Hepatocyte (in vitro differentiated cells): ENCODE measurements around the gene NEDD1. TPM values are rescaled to one million over a fixed set of nuclear protein-coding genes. Genes with fewer than 3 reads are reported as not detected.

Experiments used
- DNase-seq: peaks from one replicate; pipeline ENCODE4 v3.0.0-alpha.2; 2016; ENCODE audit warnings: low spot score
- H2AFZ ChIP-seq: fragments of 200-600 bp; sonication (generic); 2 replicates; pipeline ENCODE4 v1.6.0; 2016; ENCODE audit warnings: antibody characterized with exemption, mild to moderate bottlenecking
- H3K27ac ChIP-seq: fragments of 200-600 bp; sonication (generic); 2 replicates; pipeline ENCODE4 v1.5.1; 2016; ENCODE audit warnings: mild to moderate bottlenecking
- H3K27me3 ChIP-seq: fragments of 200-600 bp; sonication (generic); 2 replicates; pipeline ENCODE4 v1.6.1; 2016
- H3K36me3 ChIP-seq: fragments of 200-600 bp; sonication (generic); replicated peaks from 2 replicates; pipeline ENCODE4 v1.5.1; 2016; ENCODE audit warnings: low read depth; ENCODE audit not compliant: insufficient read depth
- H3K4me1 ChIP-seq: fragments of 200-600 bp; sonication (generic); 2 replicates; pipeline ENCODE4 v1.5.1; 2016; ENCODE audit warnings: mild to moderate bottlenecking, moderate library complexity; ENCODE audit not compliant: insufficient read depth
- H3K4me2 ChIP-seq: fragments of 200-600 bp; sonication (generic); 2 replicates; pipeline ENCODE4 v1.6.0; 2016
- H3K4me3 ChIP-seq: fragments of 200-600 bp; sonication (generic); 2 replicates; pipeline ENCODE4 v1.5.1; 2016; ENCODE audit warnings: mild to moderate bottlenecking
- H3K79me2 ChIP-seq: fragments of 200-600 bp; sonication (generic); 2 replicates; pipeline ENCODE4 v1.6.0; 2017; ENCODE audit warnings: mild to moderate bottlenecking
- H3K9me2 ChIP-seq: fragments of 200-600 bp; sonication (generic); replicated peaks from 2 replicates; pipeline ENCODE4 v1.6.0; 2017; ENCODE audit warnings: mild to moderate bottlenecking; ENCODE audit not compliant: insufficient read depth
- H3K9me3 ChIP-seq: fragments of 200-600 bp; sonication (generic); 2 replicates; pipeline ENCODE4 v1.5.1; 2016; ENCODE audit warnings: low read depth, mild to moderate bottlenecking
- H4K20me1 ChIP-seq: fragments of 200-600 bp; sonication (generic); 2 replicates; pipeline ENCODE4 v1.6.0; 2016; ENCODE audit warnings: mild to moderate bottlenecking; ENCODE audit not compliant: insufficient read depth, poor library complexity, severe bottlenecking
- EZH2 ChIP-seq: fragments of 200-600 bp; sonication (generic); IDR thresholded peaks from 2 replicates; pipeline ENCODE4 v1.6.1; 2016; ENCODE audit warnings: antibody characterized with exemption, mild to moderate bottlenecking, borderline replicate concordance
- EZH2phosphoT487 ChIP-seq: fragments of 200-600 bp; sonication (generic); IDR thresholded peaks from one replicate; pipeline ENCODE4 v1.6.1; 2018; ENCODE audit warnings: antibody characterized with exemption, mild to moderate bottlenecking, low read depth, moderate library complexity; ENCODE audit not compliant: unreplicated experiment, severe bottlenecking
- whole genome bisulfite sequencing: methylation state at CpG from one replicate; pipeline ENCODE4 v1.1.6; 2016; ENCODE audit warnings: low lambda C conversion rate; ENCODE audit errors: missing lambda C conversion rate; 5-methylcytosine and 5-hydroxymethylcytosine counted together
- polyA plus RNA-seq: library from polyadenylated mRNA; unstranded; fragments of >200 nt; fragmentation: Nextera tagmentation; extraction: Ambion mirVana; gene quantifications from 2 replicates; pipeline ENCODE4 v1.2.1, GENCODE V29; 2016
- total RNA-seq: library from RNA; depleted of rRNA; stranded (reverse); fragments of >200 nt; gene quantifications from 2 replicates; pipeline ENCODE4 v1.2.3, GENCODE V29; 2014
- TF ChIP-seq, protein P1 (sequence below): fragments of 200-600 bp; sonication (generic); IDR thresholded peaks from 2 replicates; pipeline ENCODE4 v1.5.1; 2016; ENCODE audit warnings: antibody characterized with exemption, mild to moderate bottlenecking; ENCODE audit not compliant: poor library complexity

Gene NEDD1
- total and polyA plus RNA-seq, 2 experiments from 2014 or later: 17.6 to 34.7 TPM

DNA sequence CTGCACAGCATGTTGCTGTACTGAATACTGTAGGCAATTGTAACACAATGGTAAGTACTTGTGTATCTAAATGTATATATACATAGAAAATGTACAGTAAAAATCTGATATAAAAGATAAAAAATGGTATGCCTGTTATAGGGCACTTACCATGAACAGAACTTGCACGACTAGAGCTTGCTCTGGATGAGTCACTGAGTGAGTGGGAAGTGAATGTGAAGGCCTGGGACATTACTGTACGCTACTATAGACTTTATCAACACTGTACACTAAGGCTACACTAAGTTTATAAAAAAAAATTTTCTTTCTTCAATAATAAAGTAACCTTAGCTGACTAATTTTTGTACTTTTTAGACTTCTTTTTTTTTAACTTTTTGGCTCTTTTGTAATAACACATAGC, 24.2 kb upstream of the NEDD1 start:
- no peak overlapping the region for H3K27ac ChIP-seq
- no peaks in the 10 kb centered on the region for H3K79me2 ChIP-seq
- no peak for TF ChIP-seq EZH2phosphoT487
- TF ChIP-seq EZH2: no peak
- TF ChIP-seq, protein P1, sequence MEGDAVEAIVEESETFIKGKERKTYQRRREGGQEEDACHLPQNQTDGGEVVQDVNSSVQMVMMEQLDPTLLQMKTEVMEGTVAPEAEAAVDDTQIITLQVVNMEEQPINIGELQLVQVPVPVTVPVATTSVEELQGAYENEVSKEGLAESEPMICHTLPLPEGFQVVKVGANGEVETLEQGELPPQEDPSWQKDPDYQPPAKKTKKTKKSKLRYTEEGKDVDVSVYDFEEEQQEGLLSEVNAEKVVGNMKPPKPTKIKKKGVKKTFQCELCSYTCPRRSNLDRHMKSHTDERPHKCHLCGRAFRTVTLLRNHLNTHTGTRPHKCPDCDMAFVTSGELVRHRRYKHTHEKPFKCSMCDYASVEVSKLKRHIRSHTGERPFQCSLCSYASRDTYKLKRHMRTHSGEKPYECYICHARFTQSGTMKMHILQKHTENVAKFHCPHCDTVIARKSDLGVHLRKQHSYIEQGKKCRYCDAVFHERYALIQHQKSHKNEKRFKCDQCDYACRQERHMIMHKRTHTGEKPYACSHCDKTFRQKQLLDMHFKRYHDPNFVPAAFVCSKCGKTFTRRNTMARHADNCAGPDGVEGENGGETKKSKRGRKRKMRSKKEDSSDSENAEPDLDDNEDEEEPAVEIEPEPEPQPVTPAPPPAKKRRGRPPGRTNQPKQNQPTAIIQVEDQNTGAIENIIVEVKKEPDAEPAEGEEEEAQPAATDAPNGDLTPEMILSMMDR: no peak
- no peaks in the 10 kb centered on the region for H3K36me3 ChIP-seq
- no peaks in the 10 kb centered on the region for H4K20me1 ChIP-seq
- no peaks in the 10 kb centered on the region for H3K9me2 ChIP-seq
- H3K4me2 ChIP-seq: no peak overlapping the region
- H3K9me3 ChIP-seq: no peaks in the 10 kb centered on the region
- 79% methylated on average over 2 of the region's 2 CpGs for WGBS
- no peak for DNase-seq
- H3K4me1 ChIP-seq: peaks cover 10% of the 10 kb centered on the region
- H2AFZ ChIP-seq: no peak overlapping the region
- no peak overlapping the region for H3K4me3 ChIP-seq
- no peaks in the 10 kb centered on the region for H3K27me3 ChIP-seq

DNA sequence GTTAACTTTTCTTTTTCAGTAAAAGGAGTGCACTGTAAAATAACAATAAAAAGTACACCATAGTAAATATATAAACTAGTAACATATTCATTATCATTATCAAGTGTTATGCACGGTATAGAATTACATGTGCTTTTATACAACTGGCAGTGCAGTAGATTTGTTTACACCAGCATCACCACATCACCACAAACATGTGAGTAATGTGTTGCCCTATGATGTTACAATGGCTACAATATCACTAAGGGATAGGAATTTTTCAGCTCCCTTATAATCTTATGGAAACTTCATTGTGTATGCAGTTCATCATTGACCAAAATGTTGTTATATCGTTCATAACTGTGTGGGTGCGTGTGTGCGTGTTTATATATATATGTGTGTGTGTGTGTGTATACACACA, 23.5 kb upstream of the NEDD1 start:
- Histone ChIP-seq H3K4me2 (no peak overlapping the region), H4K20me1 (no peaks in the 10 kb centered on the region), H3K27me3 (no peaks in the 10 kb centered on the region), H3K4me3 (no peak overlapping the region), H3K9me2 (no peaks in the 10 kb centered on the region), H2AFZ (no peak overlapping the region), H3K27ac (no peak overlapping the region), H3K4me1 (peaks cover 10% of the 10 kb centered on the region), H3K36me3 (no peaks in the 10 kb centered on the region), H3K9me3 (no peaks in the 10 kb centered on the region), H3K79me2 (no peaks in the 10 kb centered on the region)
- TF ChIP-seq, protein P1: no peak
- WGBS: 95% methylated on average over 4 of the region's 4 CpGs
- no peak for DNase-seq

DNA sequence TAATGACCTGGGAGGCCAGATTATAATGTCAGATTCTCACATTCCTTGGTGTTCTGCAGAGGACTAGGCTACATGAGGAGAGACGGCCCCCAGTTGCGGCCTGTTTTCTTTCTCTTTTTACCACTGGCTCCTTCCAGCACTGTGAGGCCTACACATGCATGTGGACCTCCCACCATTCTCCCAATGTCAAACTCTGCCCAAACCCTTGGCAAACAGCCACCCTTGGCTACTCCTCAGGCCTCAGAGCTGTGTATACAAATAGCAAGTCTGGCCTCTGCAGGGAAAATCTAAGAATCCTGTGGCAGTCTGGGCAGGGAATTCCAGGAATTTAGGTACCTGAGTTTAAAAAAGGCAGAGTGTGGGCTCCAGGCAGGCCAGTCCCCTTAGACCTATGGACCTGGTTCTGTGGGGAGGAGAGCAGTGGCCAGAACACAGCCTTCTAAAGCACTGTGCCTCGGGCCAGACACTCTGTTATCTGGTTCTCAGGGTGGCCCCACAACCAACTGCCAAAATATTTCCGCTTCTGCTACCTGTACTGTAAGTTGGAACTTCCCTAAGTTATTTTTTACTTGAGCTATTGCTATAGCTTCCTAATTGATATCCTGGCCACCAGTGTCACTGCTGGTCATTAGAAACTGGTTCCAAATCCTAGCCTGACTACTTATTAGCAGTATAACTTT, 19.9 kb upstream of the NEDD1 start:
- no peaks in the 10 kb centered on the region for H3K79me2 ChIP-seq
- H3K4me2 ChIP-seq: no peak overlapping the region
- peaks cover 10% of the 10 kb centered on the region for H3K4me1 ChIP-seq
- H3K9me2 ChIP-seq: no peaks in the 10 kb centered on the region
- no peak overlapping the region for H3K4me3 ChIP-seq
- no peaks in the 10 kb centered on the region for H3K9me3 ChIP-seq
- TF ChIP-seq EZH2 (no peak), EZH2phosphoT487 (no peak)
- no peaks in the 10 kb centered on the region for H3K36me3 ChIP-seq
- no peaks in the 10 kb centered on the region for H3K27me3 ChIP-seq
- peak; percentile 45 for DNase-seq
- H3K27ac ChIP-seq: no peak overlapping the region
- WGBS: 77% methylated on average over 4 of the region's 4 CpGs
- H4K20me1 ChIP-seq: no peaks in the 10 kb centered on the region
- H2AFZ ChIP-seq: peak overlapping the region; percentile 23

DNA sequence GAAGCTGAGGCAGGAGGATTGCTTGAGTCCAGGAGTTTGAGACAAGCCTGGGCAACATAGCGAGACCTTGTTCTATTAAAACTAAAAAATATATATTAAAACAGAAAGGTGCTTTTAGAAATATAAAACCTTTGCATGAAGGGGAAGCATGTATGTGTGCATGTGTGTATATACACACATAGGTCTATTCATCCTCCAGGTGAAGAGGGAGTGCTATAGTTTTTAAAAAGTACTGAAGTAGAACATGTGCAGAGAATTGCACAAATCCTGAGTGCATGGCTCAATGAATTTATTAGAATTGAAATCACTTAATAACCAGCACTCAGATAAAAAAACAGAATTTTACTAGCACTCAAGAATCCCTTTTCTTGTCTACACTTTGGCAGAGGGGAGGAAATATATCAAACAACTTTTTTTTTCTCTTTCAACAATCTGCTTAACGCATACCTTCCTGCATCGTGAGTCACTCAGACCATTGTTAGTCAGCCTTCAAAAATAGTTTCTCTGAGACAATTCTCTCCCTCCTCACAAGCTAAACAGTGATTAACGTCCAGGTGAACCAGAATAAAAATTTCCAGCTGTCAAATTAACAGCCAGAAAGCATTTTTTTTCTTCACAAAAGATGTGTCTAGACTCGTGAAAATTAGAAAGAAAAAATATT, 17.7 kb upstream of the NEDD1 start:
- no peaks in the 10 kb centered on the region for H3K9me2 ChIP-seq
- no peak overlapping the region for H2AFZ ChIP-seq
- TF ChIP-seq EZH2phosphoT487: no peak
- no peak for TF ChIP-seq EZH2
- TF ChIP-seq, protein P1: no peak
- no peaks in the 10 kb centered on the region for H4K20me1 ChIP-seq
- no peaks in the 10 kb centered on the region for H3K36me3 ChIP-seq
- no peak for DNase-seq
- no peaks in the 10 kb centered on the region for H3K9me3 ChIP-seq
- H3K4me2 ChIP-seq: no peak overlapping the region
- no peaks in the 10 kb centered on the region for H3K79me2 ChIP-seq
- peaks cover 10% of the 10 kb centered on the region for H3K4me1 ChIP-seq
- no peak overlapping the region for H3K27ac ChIP-seq
- WGBS: 59% methylated on average over 5 of the region's 5 CpGs
- no peaks in the 10 kb centered on the region for H3K27me3 ChIP-seq
- H3K4me3 ChIP-seq: no peak overlapping the region
